Measurements from ENCODE around the gene TNFRSF14.

TNFRSF14 gene

DNA sequence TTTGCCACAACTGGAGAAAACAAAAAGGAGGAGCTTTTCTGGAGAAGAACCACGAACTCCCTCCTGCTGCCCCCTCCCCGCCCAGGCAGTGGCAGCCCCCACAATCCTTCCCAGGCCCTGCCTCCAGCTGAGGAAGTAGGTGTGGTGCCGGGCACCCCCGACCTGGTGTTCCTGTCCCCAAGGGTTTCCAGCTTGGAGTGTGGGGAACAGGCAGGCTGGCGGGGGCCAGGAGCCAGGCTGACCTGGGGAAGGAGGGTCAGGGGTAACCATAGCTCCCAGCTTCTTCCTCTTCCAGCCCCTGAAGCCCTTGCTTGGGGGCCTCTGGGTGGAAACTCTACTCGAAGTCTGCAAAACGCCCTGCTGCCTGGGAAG is 21.9 kb upstream of the TNFRSF14 start:
- H3K27ac ChIP-seq: no peak overlapping the region
- TF ChIP-seq ZFX (IDR thresholded peaks at IDR 0.05): no peak
- TF ChIP-seq, protein P1, sequence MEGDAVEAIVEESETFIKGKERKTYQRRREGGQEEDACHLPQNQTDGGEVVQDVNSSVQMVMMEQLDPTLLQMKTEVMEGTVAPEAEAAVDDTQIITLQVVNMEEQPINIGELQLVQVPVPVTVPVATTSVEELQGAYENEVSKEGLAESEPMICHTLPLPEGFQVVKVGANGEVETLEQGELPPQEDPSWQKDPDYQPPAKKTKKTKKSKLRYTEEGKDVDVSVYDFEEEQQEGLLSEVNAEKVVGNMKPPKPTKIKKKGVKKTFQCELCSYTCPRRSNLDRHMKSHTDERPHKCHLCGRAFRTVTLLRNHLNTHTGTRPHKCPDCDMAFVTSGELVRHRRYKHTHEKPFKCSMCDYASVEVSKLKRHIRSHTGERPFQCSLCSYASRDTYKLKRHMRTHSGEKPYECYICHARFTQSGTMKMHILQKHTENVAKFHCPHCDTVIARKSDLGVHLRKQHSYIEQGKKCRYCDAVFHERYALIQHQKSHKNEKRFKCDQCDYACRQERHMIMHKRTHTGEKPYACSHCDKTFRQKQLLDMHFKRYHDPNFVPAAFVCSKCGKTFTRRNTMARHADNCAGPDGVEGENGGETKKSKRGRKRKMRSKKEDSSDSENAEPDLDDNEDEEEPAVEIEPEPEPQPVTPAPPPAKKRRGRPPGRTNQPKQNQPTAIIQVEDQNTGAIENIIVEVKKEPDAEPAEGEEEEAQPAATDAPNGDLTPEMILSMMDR (conservative IDR thresholded peaks at IDR 0.05): no peak

DNA sequence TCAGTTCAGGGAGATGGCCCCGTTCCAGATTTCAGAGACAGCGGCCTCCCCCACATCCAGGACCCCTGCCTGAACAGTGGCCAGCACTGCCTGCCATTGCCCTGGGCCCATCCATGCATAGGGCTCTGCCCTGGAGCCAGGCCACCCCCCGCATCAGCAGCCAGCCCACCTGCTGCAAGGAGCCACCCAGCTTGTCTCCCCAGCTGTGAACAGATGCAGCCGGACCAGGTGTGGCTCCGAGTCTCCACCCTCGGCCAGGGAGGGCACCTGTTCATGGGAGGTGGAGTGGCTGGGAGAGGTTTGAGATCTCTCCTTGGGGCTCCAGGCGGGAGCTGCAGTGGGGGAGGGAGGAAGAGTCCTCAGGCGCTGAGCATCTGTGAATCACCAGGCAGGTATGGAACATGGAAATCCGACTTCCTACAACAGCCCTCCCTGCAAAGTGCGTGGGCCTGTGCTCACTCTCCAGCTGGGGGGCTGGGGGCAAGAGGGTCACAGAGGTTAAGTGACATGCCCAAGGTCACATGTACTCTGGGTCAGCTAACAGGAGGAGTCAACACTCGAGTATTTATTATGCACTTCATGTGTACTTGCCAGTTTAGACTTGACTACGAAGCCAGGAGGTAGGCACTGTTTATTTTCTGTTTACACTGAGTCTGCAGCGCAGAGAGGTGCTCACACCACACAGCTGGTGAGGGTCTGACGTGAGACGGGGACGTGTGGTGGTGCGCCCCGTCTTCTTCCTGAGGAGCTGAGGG is 21.3 kb upstream of the TNFRSF14 start:
- no peak for TF ChIP-seq ZFX (IDR thresholded peaks at IDR 0.05)
- TF ChIP-seq, protein P1 (conservative IDR thresholded peaks at IDR 0.05): no peak
- no peak overlapping the region for H3K27ac ChIP-seq

DNA sequence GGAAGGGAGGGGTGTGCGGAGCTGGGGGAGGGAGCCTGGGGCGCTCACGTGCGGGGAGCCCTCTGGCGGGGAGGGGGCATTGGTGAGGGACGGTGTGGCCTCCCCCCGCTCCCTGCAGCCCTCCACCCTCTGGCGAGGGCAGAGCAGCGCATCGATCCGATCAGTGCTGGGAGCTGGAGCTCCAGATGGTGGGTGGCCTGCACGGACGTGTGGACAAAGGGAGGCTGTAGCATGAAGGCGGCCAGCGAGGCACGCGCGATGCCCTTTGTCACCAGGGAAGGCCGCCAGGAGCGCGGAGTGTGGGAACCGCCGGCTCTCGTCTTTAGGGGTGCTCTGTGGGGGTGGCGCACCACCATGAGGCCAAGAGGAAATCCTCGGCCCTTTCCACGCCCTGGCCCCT is 20.7 kb upstream of the TNFRSF14 start:
- H3K27ac ChIP-seq: no peak overlapping the region
- TF ChIP-seq ZFX (IDR thresholded peaks at IDR 0.05): no peak
- TF ChIP-seq, protein P1 (conservative IDR thresholded peaks at IDR 0.05): no peak

DNA sequence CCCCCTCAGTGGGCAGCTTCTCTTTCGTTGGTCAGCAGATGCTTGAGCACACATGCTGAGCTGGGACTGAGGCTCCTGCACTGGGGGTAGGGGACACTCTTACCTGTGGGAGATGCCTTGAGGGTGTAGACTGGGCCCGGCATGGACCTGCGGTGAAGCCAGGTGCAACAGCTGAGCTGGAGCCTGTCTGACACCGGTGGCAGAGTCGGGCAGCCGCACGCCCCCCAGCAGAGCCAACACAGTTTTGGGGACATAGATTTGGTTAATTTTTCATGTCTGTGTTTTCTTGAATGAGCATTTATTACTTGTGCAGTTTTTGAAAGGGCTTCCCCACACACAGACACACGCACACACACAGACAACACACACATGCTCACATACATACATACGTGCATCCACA is 20.2 kb upstream of the TNFRSF14 start:
- no peak overlapping the region for H3K27ac ChIP-seq
- TF ChIP-seq ZFX (IDR thresholded peaks at IDR 0.05): no peak
- TF ChIP-seq, protein P1 (conservative IDR thresholded peaks at IDR 0.05): no peak

DNA sequence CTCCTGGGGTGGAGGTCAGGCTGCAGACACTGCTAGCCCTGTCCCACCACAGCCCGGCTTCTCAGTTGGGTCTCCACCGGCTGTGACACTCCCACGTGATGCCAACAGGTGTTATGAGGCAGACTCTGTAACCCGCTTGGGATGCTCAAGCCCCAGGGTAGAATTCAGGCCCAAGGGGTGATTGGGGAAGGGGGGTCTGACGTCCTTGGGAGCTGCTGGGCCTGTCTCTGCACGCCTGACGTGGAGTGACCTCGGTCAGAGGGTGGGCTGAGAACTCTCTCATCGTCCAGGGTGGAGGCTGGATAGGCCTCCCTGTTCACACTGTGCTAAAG is 18.4 kb upstream of the TNFRSF14 start:
- no peak overlapping the region for H3K27ac ChIP-seq
- no peak for TF ChIP-seq ZFX (IDR thresholded peaks at IDR 0.05)
- TF ChIP-seq, protein P1 (conservative IDR thresholded peaks at IDR 0.05): no peak

DNA sequence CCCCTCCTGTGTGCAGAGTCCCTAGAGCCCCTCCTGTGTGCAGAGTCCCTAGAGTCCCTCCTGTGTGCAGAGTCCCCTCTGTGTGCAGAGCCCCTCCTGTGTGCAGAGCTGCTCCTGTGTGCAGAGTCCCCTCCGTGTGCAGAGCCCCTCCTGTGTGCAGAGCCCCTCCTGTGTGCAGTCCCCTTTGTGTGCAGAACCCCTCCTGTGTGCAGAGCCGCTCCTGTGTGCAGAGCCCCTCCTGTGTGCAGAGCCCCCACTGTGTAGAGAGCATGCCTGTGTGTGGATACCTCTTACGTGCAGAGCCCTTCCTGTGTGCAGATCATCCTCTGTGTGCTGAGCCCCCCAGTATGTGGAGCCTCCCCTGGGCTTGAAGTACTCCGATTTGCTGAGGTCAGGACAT is 17.8 kb upstream of the TNFRSF14 start:
- TF ChIP-seq, protein P1 (conservative IDR thresholded peaks at IDR 0.05): no peak

DNA sequence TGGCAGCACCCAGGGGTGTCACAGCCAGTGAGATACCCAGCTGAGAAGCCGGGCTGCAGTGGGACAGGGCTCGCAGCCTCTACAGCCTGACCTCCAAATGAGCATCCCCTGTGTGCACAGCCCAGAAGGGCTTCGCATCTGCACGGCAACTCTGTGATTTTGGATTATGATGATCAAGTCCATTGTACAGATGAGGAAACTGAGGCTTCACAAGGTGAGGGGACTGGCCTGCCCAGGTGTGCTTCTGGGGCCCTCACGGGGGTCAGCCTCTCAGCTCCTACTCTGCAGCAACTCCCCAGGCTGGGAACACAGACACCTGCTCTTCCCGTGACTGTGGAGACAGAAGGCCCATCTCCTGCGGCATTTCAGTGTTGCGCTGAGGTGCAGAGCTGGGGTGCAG is 17.3 kb upstream of the TNFRSF14 start:
- no peak overlapping the region for H3K27ac ChIP-seq
- TF ChIP-seq ZFX (IDR thresholded peaks at IDR 0.05): no peak
- TF ChIP-seq, protein P1 (conservative IDR thresholded peaks at IDR 0.05): no peak

More for the DNA sequence above, 17.8 kb upstream of the TNFRSF14 start:
- H3K27ac ChIP-seq: no peak overlapping the region
